ENCODE measurements around the gene TMEM63A.

TMEM63A gene

GRCh38 chr1:225918280-225918679 lies 36.1 kb upstream of the TMEM63A start:
- Histone ChIP-seq H3K36me3 (ENCODE audit: low read length) (0 out of 2 replicates have a peak, but pooled peaks cover 5% of the 10 kb centered on the region), H3K27me3 (ENCODE audit: low read length) (no peaks in the 10 kb centered on the region), H3K4me2 (ENCODE audit: low read depth, low read length, poor library complexity, severe bottlenecking) (no peak overlapping the region), H2AFZ (ENCODE audit: low read depth, low read length, severe bottlenecking) (no peak overlapping the region), H3K9ac (ENCODE audit: low read length) (no peak overlapping the region), H3K27ac (ENCODE audit: low read depth, low read length) (no peak overlapping the region), H3F3A (ENCODE audit: insufficient read depth) (peaks cover 4% of the 10 kb centered on the region; the same call in 1 of the 2 replicates), H3K4me3 (ENCODE audit: insufficient read depth, low read length, poor library complexity, severe bottlenecking) (no peak overlapping the region), H4K20me1 (ENCODE audit: low read depth, low read length) (no peaks in the 10 kb centered on the region), H3K9me3 (ENCODE audit: insufficient read depth, low read length) (no peaks in the 10 kb centered on the region), H3K9me2 (replicated peaks; ENCODE audit: insufficient read depth, low read length) (no peaks in the 10 kb centered on the region), H3K79me2 (ENCODE audit: insufficient read depth, low read length) (peaks cover 11% of the 10 kb centered on the region)
- TF ChIP-seq EZH2phosphoT487 (conservative IDR thresholded peaks at IDR 0.05; ENCODE audit: low read length) (no peak), CTCF (IDR thresholded peaks at IDR 0.05; ENCODE audit: insufficient read depth, low read length, poor library complexity, severe bottlenecking) (no peak)

GRCh38 chr1:225917536-225917935 lies 35.4 kb upstream of the TMEM63A start:
- no peak for TF ChIP-seq EZH2phosphoT487 (conservative IDR thresholded peaks at IDR 0.05; ENCODE audit: low read length)
- TF ChIP-seq CTCF (IDR thresholded peaks at IDR 0.05; ENCODE audit: insufficient read depth, low read length, poor library complexity, severe bottlenecking) = no peak
- H3K27me3 ChIP-seq (ENCODE audit: low read length) = no peaks in the 10 kb centered on the region
- peaks cover 4% of the 10 kb centered on the region for H3K79me2 ChIP-seq (ENCODE audit: insufficient read depth, low read length)
- no peak overlapping the region for H3K4me3 ChIP-seq (ENCODE audit: insufficient read depth, low read length, poor library complexity, severe bottlenecking)
- no peaks in the 10 kb centered on the region for H3K9me3 ChIP-seq (ENCODE audit: insufficient read depth, low read length)
- no peak overlapping the region for H3K27ac ChIP-seq (ENCODE audit: low read depth, low read length)
- H3K36me3 ChIP-seq (ENCODE audit: low read length) = 0 out of 2 replicates have a peak, but pooled peaks cover 5% of the 10 kb centered on the region
- H2AFZ ChIP-seq (ENCODE audit: low read depth, low read length, severe bottlenecking) = no peak overlapping the region
- peaks cover 4% of the 10 kb centered on the region; the same call in 1 of the 2 replicates for H3F3A ChIP-seq (ENCODE audit: insufficient read depth)
- H3K9ac ChIP-seq (ENCODE audit: low read length) = no peak overlapping the region
- H3K4me2 ChIP-seq (ENCODE audit: low read depth, low read length, poor library complexity, severe bottlenecking) = no peak overlapping the region
- no peaks in the 10 kb centered on the region for H3K9me2 ChIP-seq (replicated peaks; ENCODE audit: insufficient read depth, low read length)
- H4K20me1 ChIP-seq (ENCODE audit: low read depth, low read length) = no peaks in the 10 kb centered on the region

- Histone ChIP-seq H3K9me3 (ENCODE audit: insufficient read depth, low read length) (no peaks in the 10 kb centered on the region), H3K9ac (ENCODE audit: low read length) (no peak overlapping the region), H4K20me1 (ENCODE audit: low read depth, low read length) (no peaks in the 10 kb centered on the region), H3F3A (ENCODE audit: insufficient read depth) (peaks cover 4% of the 10 kb centered on the region; the same call in 1 of the 2 replicates), H3K36me3 (ENCODE audit: low read length) (0 out of 2 replicates have a peak, but pooled peaks cover 5% of the 10 kb centered on the region), H2AFZ (ENCODE audit: low read depth, low read length, severe bottlenecking) (no peak overlapping the region), H3K4me3 (ENCODE audit: insufficient read depth, low read length, poor library complexity, severe bottlenecking) (no peak overlapping the region), H3K4me2 (ENCODE audit: low read depth, low read length, poor library complexity, severe bottlenecking) (no peak overlapping the region), H3K27ac (ENCODE audit: low read depth, low read length) (no peak overlapping the region), H3K79me2 (ENCODE audit: insufficient read depth, low read length) (no peaks in the 10 kb centered on the region; the same call in 1 of the 2 replicates), H3K27me3 (ENCODE audit: low read length) (no peaks in the 10 kb centered on the region), H3K9me2 (replicated peaks; ENCODE audit: insufficient read depth, low read length) (no peaks in the 10 kb centered on the region)
- TF ChIP-seq EZH2phosphoT487 (conservative IDR thresholded peaks at IDR 0.05; ENCODE audit: low read length) (no peak), CTCF (IDR thresholded peaks at IDR 0.05; ENCODE audit: insufficient read depth, low read length, poor library complexity, severe bottlenecking) (no peak)
These were observed 34.9 kb upstream of the TMEM63A start for GRCh38 chr1:225917101-225917500.

Measured in SU-DHL-6 (cell line).